ENCODE measurements around the gene SLC6A18. TPM values are rescaled to one million over a fixed set of nuclear protein-coding genes. Genes with fewer than 3 reads are reported as not detected.

The SLC6A18 gene
- total and polyA plus RNA-seq, 2 experiments from 2014 or later, result not detected

GRCh38 chr5:1245905-1246576, 20.9 kb downstream of the SLC6A18 start:
- H3K4me3 ChIP-seq, result no peak overlapping the region
- H3K4me1 ChIP-seq (ENCODE audit: low read depth), result no peaks in the 10 kb centered on the region
- no peak overlapping the region for H3K27ac ChIP-seq
- H3K36me3 ChIP-seq, result no peaks in the 10 kb centered on the region
- DNase-seq (ENCODE audit: low read depth in 1 of 2, low spot score in 1 of 2), result no peak
- H3K27me3 ChIP-seq, result no peaks in the 10 kb centered on the region
- no peaks in the 10 kb centered on the region for H3K9me3 ChIP-seq (ENCODE audit: low read depth)
- TF ChIP-seq, protein P1, sequence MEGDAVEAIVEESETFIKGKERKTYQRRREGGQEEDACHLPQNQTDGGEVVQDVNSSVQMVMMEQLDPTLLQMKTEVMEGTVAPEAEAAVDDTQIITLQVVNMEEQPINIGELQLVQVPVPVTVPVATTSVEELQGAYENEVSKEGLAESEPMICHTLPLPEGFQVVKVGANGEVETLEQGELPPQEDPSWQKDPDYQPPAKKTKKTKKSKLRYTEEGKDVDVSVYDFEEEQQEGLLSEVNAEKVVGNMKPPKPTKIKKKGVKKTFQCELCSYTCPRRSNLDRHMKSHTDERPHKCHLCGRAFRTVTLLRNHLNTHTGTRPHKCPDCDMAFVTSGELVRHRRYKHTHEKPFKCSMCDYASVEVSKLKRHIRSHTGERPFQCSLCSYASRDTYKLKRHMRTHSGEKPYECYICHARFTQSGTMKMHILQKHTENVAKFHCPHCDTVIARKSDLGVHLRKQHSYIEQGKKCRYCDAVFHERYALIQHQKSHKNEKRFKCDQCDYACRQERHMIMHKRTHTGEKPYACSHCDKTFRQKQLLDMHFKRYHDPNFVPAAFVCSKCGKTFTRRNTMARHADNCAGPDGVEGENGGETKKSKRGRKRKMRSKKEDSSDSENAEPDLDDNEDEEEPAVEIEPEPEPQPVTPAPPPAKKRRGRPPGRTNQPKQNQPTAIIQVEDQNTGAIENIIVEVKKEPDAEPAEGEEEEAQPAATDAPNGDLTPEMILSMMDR (IDR thresholded peaks at IDR 0.05; ENCODE audit: low read depth, low read length), result no peak

- Histone ChIP-seq H3K4me3 (no peak overlapping the region), H3K27me3 (no peaks in the 10 kb centered on the region), H3K9me3 (ENCODE audit: low read depth) (no peaks in the 10 kb centered on the region), H3K27ac (no peak overlapping the region), H3K36me3 (no peaks in the 10 kb centered on the region), H3K4me1 (ENCODE audit: low read depth) (no peaks in the 10 kb centered on the region)
- TF ChIP-seq, protein P1 (IDR thresholded peaks at IDR 0.05; ENCODE audit: low read depth, low read length), result no peak
- DNase-seq (ENCODE audit: low read depth in 1 of 2, low spot score in 1 of 2), result peak; percentile 43 to 90
Measured at GRCh38 chr5:1246711-1247431, 21.7 kb downstream of the SLC6A18 start.

DNA sequence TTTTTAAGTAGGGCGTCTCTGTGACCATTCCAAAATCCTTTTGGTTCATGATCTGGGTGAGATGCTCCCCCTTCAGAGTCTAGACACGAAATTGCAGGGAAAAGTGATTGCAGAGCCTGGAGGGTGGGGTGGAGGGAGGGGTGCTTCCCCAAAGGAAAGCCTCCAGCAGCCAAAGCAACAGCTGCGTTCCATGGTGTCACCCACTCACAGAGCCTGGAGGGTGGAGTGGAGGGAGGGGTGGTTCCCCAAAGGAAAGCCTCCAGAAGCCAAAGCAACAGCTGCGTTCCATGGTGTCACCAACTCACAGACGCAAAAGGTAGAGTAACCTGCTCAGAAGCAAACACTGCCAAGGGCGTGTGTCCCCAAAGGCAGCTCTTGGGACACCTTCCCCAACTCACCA, 22.6 kb downstream of the SLC6A18 start:
- H3K27me3 ChIP-seq, result no peaks in the 10 kb centered on the region
- no peak overlapping the region for H3K4me3 ChIP-seq
- TF ChIP-seq, protein P1 (IDR thresholded peaks at IDR 0.05; ENCODE audit: low read depth, low read length), result no peak
- DNase-seq (ENCODE audit: low read depth in 1 of 2, low spot score in 1 of 2), result no peak
- no peaks in the 10 kb centered on the region for H3K9me3 ChIP-seq (ENCODE audit: low read depth)
- H3K27ac ChIP-seq, result no peak overlapping the region
- no peaks in the 10 kb centered on the region for H3K4me1 ChIP-seq (ENCODE audit: low read depth)
- H3K36me3 ChIP-seq, result no peaks in the 10 kb centered on the region

DNA sequence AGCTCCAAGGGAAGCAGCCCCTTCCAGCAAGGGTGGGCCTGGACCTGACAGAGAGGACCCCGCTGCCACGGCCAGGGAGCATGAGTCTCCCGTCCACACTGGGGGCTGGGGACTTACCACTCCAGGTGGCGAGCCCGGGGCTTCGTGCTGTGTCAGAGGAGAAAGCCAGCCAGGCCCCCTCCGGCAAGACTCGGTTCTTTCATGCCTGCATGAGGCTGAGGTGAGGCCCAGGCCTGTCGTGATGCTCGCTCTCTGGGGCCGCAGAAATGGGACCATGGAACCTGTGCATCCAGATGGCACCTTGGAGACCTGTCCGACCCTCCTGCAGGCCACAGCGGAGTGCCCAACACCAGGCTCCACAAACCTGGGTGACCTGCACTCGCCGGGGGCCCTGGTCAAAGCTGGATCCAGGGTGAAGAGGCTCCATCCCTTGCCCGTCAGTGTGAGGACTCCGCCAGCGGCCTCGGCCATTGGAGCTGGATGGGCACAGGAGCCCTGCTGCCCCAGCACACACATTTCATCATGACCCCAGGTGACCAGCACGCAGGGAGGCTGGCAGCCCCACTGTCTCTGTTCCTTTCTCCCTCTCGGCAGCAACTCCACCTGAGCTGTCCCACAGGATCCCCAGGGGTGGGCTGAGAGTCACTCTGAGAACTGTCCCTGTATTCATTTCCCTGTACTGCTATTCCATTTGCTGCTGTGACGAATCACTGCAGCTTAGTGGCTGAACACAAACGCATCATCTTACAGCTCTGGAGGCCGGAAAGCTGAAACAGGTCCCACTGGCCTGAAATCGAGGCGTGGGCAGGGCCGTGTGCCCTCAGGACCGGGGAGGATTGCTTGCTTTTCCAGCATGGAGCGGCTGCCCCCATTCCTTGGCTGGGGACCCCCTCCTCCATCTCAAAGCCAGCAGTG, 24.4 kb downstream of the SLC6A18 start:
- no peaks in the 10 kb centered on the region for H3K4me1 ChIP-seq (ENCODE audit: low read depth)
- no peak for DNase-seq (ENCODE audit: low read depth in 1 of 2, low spot score in 1 of 2)
- no peak overlapping the region for H3K27ac ChIP-seq
- H3K4me3 ChIP-seq, result no peak overlapping the region
- H3K36me3 ChIP-seq, result no peaks in the 10 kb centered on the region
- no peaks in the 10 kb centered on the region for H3K9me3 ChIP-seq (ENCODE audit: low read depth)
- H3K27me3 ChIP-seq, result no peaks in the 10 kb centered on the region
- TF ChIP-seq, protein P1 (IDR thresholded peaks at IDR 0.05; ENCODE audit: low read depth, low read length), result no peak
